ENCODE data around the gene ALG6. TPM values are rescaled to one million over a fixed set of nuclear protein-coding genes. Genes with fewer than 3 reads are reported as not detected.

Gene ALG6
- total RNA-seq, 2 donors from 2014 or later = 25.9 to 26.9 TPM

DNA sequence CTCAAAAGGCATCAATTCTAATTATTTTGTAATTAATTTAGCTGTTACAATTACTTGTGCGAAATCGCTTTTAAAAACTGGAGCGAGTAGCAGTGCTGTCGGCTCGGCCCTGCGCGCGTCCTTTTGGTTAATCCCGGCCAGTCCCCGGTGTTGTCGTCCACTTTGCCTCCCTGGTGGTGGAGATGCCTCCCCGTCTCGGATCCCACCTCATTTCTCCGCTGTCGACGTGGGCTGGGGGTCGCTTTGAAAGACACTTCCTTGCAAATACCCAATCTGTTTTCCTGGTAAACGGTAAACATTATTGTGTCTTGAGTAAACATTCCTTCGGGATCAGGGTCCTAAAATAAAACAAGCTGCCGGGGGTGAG is 41.3 kb upstream of the ALG6 start:
- Mint-ChIP-seq H3K4me1 (peaks cover 38% of the 10 kb centered on the region), H3K36me3 (ENCODE audit: low read depth) (no peaks in the 10 kb centered on the region), H3K4me3 (peak overlapping the region; percentile 76), H3K27ac (peak overlapping the region; percentile 48), H3K27me3 (ENCODE audit: insufficient read depth) (peaks cover 87% of the 10 kb centered on the region), H3K9me3 (no peaks in the 10 kb centered on the region)
- TF ChIP-seq, protein P1, sequence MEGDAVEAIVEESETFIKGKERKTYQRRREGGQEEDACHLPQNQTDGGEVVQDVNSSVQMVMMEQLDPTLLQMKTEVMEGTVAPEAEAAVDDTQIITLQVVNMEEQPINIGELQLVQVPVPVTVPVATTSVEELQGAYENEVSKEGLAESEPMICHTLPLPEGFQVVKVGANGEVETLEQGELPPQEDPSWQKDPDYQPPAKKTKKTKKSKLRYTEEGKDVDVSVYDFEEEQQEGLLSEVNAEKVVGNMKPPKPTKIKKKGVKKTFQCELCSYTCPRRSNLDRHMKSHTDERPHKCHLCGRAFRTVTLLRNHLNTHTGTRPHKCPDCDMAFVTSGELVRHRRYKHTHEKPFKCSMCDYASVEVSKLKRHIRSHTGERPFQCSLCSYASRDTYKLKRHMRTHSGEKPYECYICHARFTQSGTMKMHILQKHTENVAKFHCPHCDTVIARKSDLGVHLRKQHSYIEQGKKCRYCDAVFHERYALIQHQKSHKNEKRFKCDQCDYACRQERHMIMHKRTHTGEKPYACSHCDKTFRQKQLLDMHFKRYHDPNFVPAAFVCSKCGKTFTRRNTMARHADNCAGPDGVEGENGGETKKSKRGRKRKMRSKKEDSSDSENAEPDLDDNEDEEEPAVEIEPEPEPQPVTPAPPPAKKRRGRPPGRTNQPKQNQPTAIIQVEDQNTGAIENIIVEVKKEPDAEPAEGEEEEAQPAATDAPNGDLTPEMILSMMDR (conservative IDR thresholded peaks at IDR 0.05) = peak; percentile 28
- no peaks in the 10 kb centered on the region for H3K4me1 ChIP-seq (ENCODE audit: control insufficient read depth, insufficient read depth, low read length)
- no peak overlapping the region for H3K27ac ChIP-seq (ENCODE audit: low read depth, low read length)
- H3K9ac ChIP-seq (ENCODE audit: extremely low read depth, low read length, poor library complexity, severe bottlenecking) = no peak overlapping the region
- H3K36me3 ChIP-seq (ENCODE audit: control insufficient read depth, insufficient read depth, low read length) = no peaks in the 10 kb centered on the region
- WGBS, 2 experiments (ENCODE audit: insufficient coverage in 1 of 2, insufficient read length in 1 of 2) = 0 to 1% methylated on average over 19 to 20 of the region's 20 CpGs
- peaks cover 100% of the 10 kb centered on the region for H3K27me3 ChIP-seq (ENCODE audit: control insufficient read depth, insufficient read depth, low read length, poor library complexity, severe bottlenecking)
- H3K9me3 ChIP-seq (ENCODE audit: control insufficient read depth, low read length) = no peaks in the 10 kb centered on the region
- peak; percentile 84 for DNase-seq
- H3K4me3 ChIP-seq (ENCODE audit: low read length) = no peak overlapping the region

DNA sequence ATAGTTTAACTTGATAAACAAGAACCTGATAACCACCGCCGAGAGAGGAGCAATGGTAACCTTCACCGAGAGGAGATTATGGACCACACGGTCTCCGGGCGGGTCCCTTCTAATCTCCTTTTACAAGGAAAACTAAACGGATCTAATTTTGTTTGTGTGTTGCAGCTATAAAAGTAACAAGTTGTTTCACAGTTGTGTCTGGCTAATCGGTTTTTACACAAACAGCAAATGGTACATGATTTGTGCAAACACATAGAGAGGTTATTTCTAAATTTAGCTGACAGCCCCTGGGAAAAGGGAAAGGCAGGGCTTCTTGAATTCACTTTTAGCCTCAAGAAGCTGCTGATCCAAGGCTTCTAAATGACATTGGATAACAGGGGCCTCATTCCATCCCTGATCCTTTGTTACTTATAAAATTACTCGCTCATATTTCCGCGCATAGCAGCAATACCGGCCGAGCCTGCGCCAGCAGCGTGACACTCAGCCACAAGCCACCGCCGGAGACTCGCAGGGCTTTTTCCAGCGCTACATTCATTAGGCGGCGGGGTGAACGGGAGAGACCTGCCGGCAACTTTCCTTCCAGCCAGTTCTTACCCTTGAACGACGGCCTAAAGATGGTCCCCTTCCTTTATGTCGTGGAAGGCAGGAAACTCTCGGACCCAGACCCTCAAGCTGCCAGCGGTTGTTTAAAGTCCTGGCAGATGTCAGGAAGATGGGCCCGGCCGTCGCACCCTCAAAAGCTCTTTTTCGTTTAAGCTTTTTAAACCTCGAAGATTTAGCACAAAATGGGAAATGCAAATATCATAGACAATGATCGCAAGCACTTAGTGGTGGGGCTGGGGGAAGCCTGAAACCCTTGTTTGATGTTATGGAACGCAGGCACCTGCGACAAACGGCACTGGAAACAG is 40.7 kb upstream of the ALG6 start:
- Histone ChIP-seq H3K9me3 (ENCODE audit: control insufficient read depth, low read length) (no peaks in the 10 kb centered on the region), H3K36me3 (ENCODE audit: control insufficient read depth, insufficient read depth, low read length) (no peaks in the 10 kb centered on the region), H3K27me3 (ENCODE audit: control insufficient read depth, insufficient read depth, low read length, poor library complexity, severe bottlenecking) (peaks cover 100% of the 10 kb centered on the region), H3K4me3 (ENCODE audit: low read length) (peak overlapping the region; percentile 59), H3K4me1 (ENCODE audit: control insufficient read depth, insufficient read depth, low read length) (no peaks in the 10 kb centered on the region), H3K27ac (ENCODE audit: low read depth, low read length) (no peak overlapping the region), H3K9ac (ENCODE audit: extremely low read depth, low read length, poor library complexity, severe bottlenecking) (no peak overlapping the region)
- Mint-ChIP-seq H3K27ac (peak overlapping the region; percentile 48), H3K9me3 (no peaks in the 10 kb centered on the region), H3K36me3 (ENCODE audit: low read depth) (no peaks in the 10 kb centered on the region), H3K4me1 (peaks cover 32% of the 10 kb centered on the region), H3K4me3 (peak overlapping the region; percentile 76), H3K27me3 (ENCODE audit: insufficient read depth) (peaks cover 85% of the 10 kb centered on the region)
- TF ChIP-seq, protein P1 (conservative IDR thresholded peaks at IDR 0.05) = no peak
- DNase-seq = peak; percentile 66
- 1 to 2% methylated on average over 24 to 37 of the region's 37 CpGs for WGBS, 2 experiments (ENCODE audit: insufficient coverage in 1 of 2, insufficient read length in 1 of 2)

DNA sequence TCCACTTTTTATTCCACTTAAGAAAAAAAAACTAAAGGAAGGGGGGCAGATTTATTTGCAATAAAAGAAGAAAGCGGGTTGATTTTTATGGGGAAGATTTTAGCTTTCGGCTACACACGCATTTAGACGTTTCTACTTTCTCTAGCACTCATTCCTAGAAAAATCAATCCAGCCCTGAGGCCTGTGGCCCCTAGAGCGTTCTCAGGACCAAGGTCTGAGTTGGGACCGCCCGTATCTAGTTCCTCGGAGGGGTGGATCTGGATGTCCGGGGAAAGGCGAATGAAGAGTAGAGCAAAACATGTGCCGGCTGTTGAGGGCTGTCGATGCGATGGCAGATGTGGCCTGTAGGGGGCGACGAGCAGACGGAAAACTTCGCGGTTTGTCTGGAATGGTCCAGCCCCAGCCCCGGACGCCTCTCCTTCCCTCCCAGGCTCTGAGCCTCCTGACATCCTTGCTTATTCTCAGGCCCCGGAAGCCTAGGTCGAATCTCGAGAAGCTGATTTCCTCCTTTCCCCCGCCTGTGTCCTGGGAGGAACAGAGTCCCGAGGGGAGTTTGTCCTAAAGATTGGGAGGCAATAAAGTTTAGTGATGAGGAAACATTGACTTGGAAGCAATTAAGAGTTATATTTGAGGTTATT is 39.9 kb upstream of the ALG6 start:
- H3K4me1 ChIP-seq (ENCODE audit: control insufficient read depth, insufficient read depth, low read length) = no peaks in the 10 kb centered on the region
- H3K27ac Mint-ChIP-seq = no peak overlapping the region
- TF ChIP-seq, protein P1 (conservative IDR thresholded peaks at IDR 0.05) = peak; percentile 92

More for the DNA sequence above, 39.9 kb upstream of the ALG6 start:
- Histone ChIP-seq H3K9me3 (ENCODE audit: control insufficient read depth, low read length) (no peaks in the 10 kb centered on the region), H3K36me3 (ENCODE audit: control insufficient read depth, insufficient read depth, low read length) (no peaks in the 10 kb centered on the region), H3K27me3 (ENCODE audit: control insufficient read depth, insufficient read depth, low read length, poor library complexity, severe bottlenecking) (peaks cover 100% of the 10 kb centered on the region), H3K27ac (ENCODE audit: low read depth, low read length) (no peak overlapping the region), H3K4me3 (ENCODE audit: low read length) (peak overlapping the region; percentile 59), H3K9ac (ENCODE audit: extremely low read depth, low read length, poor library complexity, severe bottlenecking) (no peak overlapping the region)
- H3K36me3 Mint-ChIP-seq (ENCODE audit: low read depth) = no peaks in the 10 kb centered on the region
- DNase-seq = peak; percentile 97
- WGBS, 2 experiments (ENCODE audit: insufficient coverage in 1 of 2, insufficient read length in 1 of 2) = 3 to 6% methylated on average over 10 to 25 of the region's 25 CpGs
- peaks cover 88% of the 10 kb centered on the region for H3K27me3 Mint-ChIP-seq (ENCODE audit: insufficient read depth)
- H3K4me3 Mint-ChIP-seq = peak overlapping the region; percentile 76
- no peaks in the 10 kb centered on the region for H3K9me3 Mint-ChIP-seq
- H3K4me1 Mint-ChIP-seq = peaks cover 30% of the 10 kb centered on the region

All from endodermal cell (in vitro differentiated cells).